HG03095 (cell line): Measurements from ENCODE around the gene PTPN3.
"Not testable (repeated sequence)": the region's sequence is repeated elsewhere in the genome, so short reads cannot be mapped to it uniquely, and the experiment has no call there.

Source experiments
- ATAC-seq: cut with Tn5 transposase; IDR thresholded peaks from one replicate; pipeline ENCODE4 v1.9.1; 2021; ENCODE audit warnings: moderate library complexity; ENCODE audit not compliant: unreplicated experiment

Gene PTPN3

GRCh38 chr9:109354190-109354589 is 143.9 kb downstream of the PTPN3 start:
- ATAC-seq, result no peak

GRCh38 chr9:109351032-109351431 is 147.1 kb downstream of the PTPN3 start:
- no peak for ATAC-seq

GRCh38 chr9:109349421-109349846 is 148.7 kb downstream of the PTPN3 start:
- ATAC-seq, result no peak

- ATAC-seq, result no peak
Measured at GRCh38 chr9:109346904-109347303, 151.2 kb downstream of the PTPN3 start.

- ATAC-seq, result no peak
Measured at GRCh38 chr9:109344866-109345265, 153.2 kb downstream of the PTPN3 start.

- no peak for ATAC-seq
Measured at GRCh38 chr9:109342878-109343277, 155.2 kb downstream of the PTPN3 start.

- no peak for ATAC-seq
Measured at GRCh38 chr9:109341561-109341960, 156.5 kb downstream of the PTPN3 start.

- ATAC-seq, result not testable (repeated sequence)
Measured at GRCh38 chr9:109340979-109341378, 157.1 kb downstream of the PTPN3 start.

- ATAC-seq, result no peak
Measured at GRCh38 chr9:109336409-109336808, 161.7 kb downstream of the PTPN3 start.

- no peak for ATAC-seq
Measured at GRCh38 chr9:109335929-109336328, 162.2 kb downstream of the PTPN3 start.

- ATAC-seq, result no peak
Measured at GRCh38 chr9:109335121-109335520, 163.0 kb downstream of the PTPN3 start.

GRCh38 chr9:109331353-109331752 is 166.8 kb downstream of the PTPN3 start:
- ATAC-seq, result no peak

GRCh38 chr9:109329638-109330258 is 168.4 kb downstream of the PTPN3 start:
- no peak for ATAC-seq

- no peak for ATAC-seq
Measured at GRCh38 chr9:109328978-109329637, 169.0 kb downstream of the PTPN3 start.
